ENCODE data around the gene KRTAP2-3.
"Not testable (repeated sequence)": the region's sequence is repeated elsewhere in the genome, so short reads cannot be mapped to it uniquely, and the experiment has no call there.

DNA sequence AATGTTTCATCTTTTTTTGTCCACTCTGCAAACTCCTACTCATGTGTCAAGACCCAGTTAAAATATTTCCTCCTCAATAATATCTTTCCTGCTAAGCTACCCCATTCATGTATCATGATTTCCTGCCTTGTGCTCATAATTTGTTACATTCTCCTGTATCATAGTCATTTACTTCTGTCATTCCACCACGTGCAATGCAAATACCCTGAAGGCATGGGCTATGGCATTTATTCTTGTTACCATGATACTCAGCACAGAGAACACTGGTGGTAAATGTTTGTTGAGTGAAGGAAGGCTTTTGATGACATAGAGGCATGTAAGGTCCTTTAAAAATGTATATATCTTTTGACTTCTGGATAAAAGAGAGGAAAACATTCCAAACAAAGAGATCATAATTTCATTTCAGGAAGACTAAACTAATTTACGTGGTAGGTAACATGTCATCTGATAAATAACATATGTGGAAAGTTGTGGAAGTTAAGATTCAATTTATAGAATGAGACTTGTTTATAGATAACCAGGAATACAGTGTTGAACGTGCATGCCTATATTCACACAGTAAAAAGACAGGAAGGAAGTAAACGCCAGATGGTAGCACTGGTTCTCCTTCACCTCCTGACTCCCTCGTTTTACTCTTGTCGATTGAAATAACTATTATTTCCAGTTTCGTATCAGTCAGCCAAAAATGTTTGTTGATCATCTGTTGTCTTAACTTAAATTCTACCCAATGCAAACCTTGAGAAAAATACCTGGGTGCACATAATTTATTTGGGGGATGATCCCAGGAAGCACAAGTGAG, 40.0 kb upstream of the KRTAP2-3 start:
- TF ChIP-seq, protein P1, sequence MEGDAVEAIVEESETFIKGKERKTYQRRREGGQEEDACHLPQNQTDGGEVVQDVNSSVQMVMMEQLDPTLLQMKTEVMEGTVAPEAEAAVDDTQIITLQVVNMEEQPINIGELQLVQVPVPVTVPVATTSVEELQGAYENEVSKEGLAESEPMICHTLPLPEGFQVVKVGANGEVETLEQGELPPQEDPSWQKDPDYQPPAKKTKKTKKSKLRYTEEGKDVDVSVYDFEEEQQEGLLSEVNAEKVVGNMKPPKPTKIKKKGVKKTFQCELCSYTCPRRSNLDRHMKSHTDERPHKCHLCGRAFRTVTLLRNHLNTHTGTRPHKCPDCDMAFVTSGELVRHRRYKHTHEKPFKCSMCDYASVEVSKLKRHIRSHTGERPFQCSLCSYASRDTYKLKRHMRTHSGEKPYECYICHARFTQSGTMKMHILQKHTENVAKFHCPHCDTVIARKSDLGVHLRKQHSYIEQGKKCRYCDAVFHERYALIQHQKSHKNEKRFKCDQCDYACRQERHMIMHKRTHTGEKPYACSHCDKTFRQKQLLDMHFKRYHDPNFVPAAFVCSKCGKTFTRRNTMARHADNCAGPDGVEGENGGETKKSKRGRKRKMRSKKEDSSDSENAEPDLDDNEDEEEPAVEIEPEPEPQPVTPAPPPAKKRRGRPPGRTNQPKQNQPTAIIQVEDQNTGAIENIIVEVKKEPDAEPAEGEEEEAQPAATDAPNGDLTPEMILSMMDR (IDR thresholded peaks at IDR 0.05), result not testable (repeated sequence)
- TF ChIP-seq KDM1A (IDR thresholded peaks at IDR 0.05; ENCODE audit: low read depth); PHF8 (IDR thresholded peaks at IDR 0.05; ENCODE audit: borderline replicate concordance, low read depth); HOXB5 (CRISPR knock-in tag; IDR thresholded peaks at IDR 0.05); POLR2A (IDR thresholded peaks at IDR 0.05; ENCODE audit: low read length): not testable (repeated sequence)
- TF ChIP-seq, protein P2, sequence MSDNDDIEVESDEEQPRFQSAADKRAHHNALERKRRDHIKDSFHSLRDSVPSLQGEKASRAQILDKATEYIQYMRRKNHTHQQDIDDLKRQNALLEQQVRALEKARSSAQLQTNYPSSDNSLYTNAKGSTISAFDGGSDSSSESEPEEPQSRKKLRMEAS (IDR thresholded peaks at IDR 0.05), result peak; percentile 66
